ACHN (cell line): ENCODE results near the gene BIRC6.
"Not testable (repeated sequence)": the region's sequence is repeated elsewhere in the genome, so short reads cannot be mapped to it uniquely, and the experiment has no call there.

Experiments
- DNase-seq: peaks from one replicate; pipeline ENCODE4 v3.0.0-alpha.2; 2015
- in situ Hi-C: cut with HindIII; loops from 2 replicates; pipeline ENCODE4 v1.10.0; 2017; ENCODE audit warnings: low sequenced_read_pairs, low pct_ligation_motif_present, low pct_unique_long_range_greater_than_20kb

Gene BIRC6

DNA sequence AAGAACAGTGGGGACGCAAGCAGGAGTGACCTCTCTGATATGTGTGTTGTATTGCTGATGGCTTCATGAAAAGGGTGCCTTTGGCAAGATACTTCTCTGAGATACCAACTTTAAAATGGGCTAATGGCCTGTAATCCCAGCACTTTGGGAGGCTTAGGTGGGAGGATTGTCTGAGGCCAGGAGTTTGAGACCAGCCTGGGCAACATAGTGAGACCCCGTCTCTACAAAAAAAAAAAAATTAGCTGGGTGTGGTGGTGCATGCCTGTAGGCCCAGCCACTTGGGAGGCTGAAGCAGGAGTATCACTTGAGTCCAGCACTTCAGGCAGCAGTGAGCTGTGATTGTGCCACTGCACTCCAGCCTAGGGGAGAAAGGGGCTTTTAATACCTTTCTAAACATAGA lies 9.8 kb downstream of the BIRC6 start:
- in situ Hi-C loops = no loop called here
- DNase-seq = no peak

DNA sequence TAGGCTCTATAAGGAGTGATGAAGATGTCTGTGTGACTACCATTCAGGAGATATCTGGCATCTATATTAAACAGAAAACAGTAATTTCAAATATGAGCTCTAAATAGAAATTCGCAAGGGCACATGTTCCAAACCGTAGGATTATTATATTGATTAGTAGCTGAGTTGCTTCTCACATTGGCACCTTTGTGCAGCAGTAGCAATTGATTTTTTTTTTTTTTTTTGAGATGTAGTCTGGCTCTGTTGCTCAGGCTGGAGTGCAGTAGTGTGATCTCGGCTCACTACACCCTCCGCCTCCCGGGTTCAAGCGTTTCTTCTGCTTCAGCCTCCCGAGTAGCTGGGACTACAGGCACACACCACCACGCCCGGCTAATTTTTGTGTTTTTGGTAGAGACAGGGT lies 12.4 kb downstream of the BIRC6 start:
- no peak for DNase-seq
- in situ Hi-C loops = no loop called here

GRCh38 chr2:32370942-32371341 lies 14.1 kb downstream of the BIRC6 start:
- DNase-seq, in situ Hi-C loops: not testable (repeated sequence)

DNA sequence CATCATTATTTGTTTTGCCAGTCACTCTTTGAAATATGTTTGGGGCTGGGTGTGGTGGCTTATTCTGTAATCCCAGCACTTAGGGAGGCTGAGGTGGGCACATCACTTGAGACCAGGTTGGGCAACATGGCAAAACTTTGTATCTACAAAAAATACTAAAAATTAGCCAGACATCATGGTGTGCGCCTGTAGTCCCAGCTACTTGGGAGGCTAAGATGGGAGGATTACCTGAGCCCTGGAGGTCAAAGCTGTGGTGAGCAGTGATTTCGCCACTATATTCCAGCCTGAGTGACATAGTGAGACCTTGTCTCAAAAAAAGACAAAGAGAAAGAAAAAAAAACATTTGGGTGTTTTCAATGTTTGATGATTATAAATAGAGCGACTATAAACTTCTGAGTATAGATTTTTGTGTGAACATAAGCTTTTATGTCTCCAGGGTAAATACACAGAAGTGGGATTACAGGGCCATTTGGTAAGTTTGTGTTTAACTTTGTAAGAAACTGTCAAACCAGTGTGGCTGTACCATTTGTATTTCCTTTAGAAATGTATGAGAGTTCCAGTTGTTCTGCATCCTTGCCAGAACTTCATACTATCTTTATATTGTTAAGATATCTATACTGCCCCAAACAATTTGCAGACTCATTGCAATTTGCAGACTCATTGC lies 15.8 kb downstream of the BIRC6 start:
- no peak for DNase-seq
- in situ Hi-C loops = no loop called here

- in situ Hi-C loops = no loop called here
- DNase-seq = no peak
Measured at GRCh38 chr2:32375228-32375892, 18.5 kb downstream of the BIRC6 start.

DNA sequence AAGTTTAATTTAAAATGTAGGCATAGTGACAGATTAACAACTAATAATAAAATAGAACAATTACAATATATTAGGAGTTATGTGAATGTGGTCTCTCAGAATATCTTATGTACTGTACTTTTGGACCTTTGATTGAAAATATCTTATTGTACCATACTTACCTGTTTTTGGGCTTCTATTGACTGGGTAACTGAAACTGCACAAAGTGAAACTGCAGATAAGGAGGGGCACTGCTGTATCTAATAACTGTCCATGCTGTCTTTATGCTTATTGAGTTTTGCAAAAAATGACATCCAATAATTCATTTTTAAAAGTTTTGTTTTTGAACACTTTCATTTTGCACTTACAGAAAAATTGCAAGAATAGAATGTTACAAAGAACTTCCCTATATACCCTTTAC lies 19.9 kb downstream of the BIRC6 start:
- DNase-seq = no peak

GRCh38 chr2:32377928-32378327 lies 21.1 kb downstream of the BIRC6 start:
- in situ Hi-C loops = no loop called here
- no peak for DNase-seq

More for the DNA sequence above, 19.9 kb downstream of the BIRC6 start:
- in situ Hi-C loops = no loop called here

DNA sequence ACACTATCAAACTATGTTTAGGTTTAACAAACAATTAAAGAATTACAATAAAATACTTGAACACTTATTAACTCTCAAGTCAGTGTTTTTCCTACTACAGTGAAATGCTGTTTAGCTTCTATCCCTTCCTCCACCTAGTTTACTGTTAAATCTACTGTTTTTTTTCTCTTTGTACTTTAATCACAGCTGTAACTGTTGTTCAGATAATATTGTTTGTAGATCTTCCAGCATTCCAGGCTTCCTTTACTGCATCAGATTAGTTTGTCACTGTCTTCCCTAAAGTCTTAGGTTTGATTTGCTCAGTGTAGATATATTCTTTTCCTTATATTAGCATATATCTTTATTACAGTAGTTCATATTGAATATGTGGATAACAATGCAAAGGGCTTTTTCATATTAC lies 22.5 kb downstream of the BIRC6 start:
- in situ Hi-C loops = no loop called here
- DNase-seq = no peak

- DNase-seq = no peak
- in situ Hi-C loops = no loop called here
Measured at GRCh38 chr2:32383858-32384257, 27.0 kb downstream of the BIRC6 start.

- in situ Hi-C loops = no loop called here
- DNase-seq = no peak
Measured at GRCh38 chr2:32384529-32384928, 27.7 kb downstream of the BIRC6 start.

- no peak for DNase-seq
- in situ Hi-C loops = no loop called here
Measured at GRCh38 chr2:32386739-32387138, 29.9 kb downstream of the BIRC6 start.

DNA sequence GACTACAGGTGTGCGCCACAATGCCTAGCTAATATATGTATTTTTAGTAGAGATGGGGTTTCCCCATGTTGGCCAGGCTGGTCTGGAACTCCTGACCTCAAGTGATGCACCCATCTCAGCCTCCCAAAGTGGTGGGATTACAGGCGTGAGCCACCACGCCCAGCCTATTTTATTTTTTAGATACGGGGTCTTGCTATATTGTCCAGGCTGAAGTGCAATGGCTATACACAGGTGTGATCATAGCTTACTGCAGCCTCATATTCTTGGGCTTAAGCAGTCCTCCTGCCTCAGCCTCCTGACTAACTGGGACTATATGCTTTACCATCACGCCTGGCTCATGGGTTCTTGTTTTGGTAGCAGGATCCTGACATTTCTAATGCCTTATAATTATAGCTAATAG lies 42.4 kb downstream of the BIRC6 start:
- in situ Hi-C loops = no loop called here
- DNase-seq = no peak

DNA sequence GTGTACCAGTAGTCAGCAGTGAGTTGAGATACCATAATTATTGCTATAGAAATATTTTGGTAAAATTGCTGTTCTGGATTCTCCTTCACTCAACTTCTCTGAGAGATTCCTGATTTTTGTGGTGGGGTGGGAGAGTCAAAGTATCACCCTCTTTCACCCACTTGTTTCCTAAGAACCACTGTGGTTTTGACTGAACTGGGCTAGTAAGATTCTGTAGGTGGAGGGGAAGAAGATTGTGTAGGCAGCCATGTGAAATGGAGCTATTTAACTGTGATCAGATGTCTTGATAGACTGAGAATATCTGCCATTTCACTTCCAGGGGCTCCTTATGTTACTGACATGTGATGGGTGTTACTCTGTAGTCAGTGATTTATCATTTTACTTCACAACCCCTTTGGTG lies 45.3 kb downstream of the BIRC6 start:
- in situ Hi-C loops = no loop called here
- no peak for DNase-seq

DNA sequence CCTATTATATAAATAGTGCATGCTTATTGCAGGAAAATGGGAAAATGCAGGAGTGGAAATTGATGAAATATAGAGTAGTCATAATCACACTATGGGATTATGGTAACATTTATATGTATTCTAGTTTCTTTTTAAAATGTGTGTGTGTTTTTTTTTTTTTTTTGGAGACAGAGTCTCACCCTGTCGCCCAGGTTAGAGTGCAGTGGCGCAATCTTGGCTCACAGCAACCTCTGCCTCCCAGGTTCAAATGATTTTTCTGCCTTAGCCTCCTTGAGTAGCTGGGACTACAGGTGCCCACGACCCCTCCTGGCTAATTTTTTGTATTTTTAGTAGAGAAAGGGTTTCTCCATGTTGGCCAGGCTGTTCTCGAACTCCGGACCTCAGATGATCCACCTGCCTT lies 47.0 kb downstream of the BIRC6 start:
- DNase-seq = no peak
- in situ Hi-C loops = no loop called here

- no peak for DNase-seq
- in situ Hi-C loops = no loop called here
Measured at GRCh38 chr2:32404691-32405090, 47.9 kb downstream of the BIRC6 start.

DNA sequence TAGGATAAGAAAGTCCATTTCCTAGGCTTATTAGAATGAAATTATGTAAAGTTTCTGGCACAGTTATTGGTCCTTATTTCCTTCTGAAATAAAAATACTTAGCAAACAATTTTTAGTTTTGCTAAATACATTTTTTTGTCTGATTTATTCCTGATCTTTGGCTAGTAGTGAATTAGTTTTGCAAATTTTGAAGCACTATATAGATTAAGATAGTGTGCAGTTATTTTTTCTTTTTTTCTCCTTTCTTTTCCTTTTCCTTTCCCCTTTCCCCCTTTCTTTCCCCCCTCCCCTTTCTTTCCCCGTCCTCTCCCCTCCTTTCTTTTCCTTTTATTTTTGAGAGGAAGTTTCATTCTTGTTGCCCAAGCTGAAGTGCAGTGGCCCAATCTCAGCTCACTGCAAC lies 59.7 kb downstream of the BIRC6 start:
- no peak for DNase-seq
- in situ Hi-C loops = no loop called here

DNA sequence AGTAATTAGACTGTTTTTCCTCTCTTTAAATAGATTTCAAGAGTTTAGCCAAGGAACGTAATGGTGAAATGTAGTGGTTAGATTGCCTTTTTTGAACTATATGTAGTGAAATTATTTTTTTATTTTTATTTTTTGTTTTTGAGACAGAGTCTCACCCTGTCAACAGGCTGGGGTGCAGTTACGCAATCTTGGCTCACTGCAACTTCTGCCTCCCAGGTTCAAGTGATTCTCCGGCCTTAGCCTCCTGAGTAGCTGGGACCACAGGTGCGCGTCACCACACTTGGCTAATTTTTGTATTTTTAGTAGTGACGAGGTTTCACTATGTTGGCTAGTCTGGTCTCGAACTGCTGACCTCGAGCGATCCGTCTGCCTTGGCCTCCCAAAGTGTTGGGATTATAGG lies 60.8 kb downstream of the BIRC6 start:
- DNase-seq = no peak
- in situ Hi-C loops = no loop called here

- no peak for DNase-seq
- in situ Hi-C loops = no loop called here
Measured at GRCh38 chr2:32418778-32419177, 62.0 kb downstream of the BIRC6 start.

GRCh38 chr2:32422133-32422532 lies 65.3 kb downstream of the BIRC6 start:
- DNase-seq = no peak
- in situ Hi-C loops = no loop called here

DNA sequence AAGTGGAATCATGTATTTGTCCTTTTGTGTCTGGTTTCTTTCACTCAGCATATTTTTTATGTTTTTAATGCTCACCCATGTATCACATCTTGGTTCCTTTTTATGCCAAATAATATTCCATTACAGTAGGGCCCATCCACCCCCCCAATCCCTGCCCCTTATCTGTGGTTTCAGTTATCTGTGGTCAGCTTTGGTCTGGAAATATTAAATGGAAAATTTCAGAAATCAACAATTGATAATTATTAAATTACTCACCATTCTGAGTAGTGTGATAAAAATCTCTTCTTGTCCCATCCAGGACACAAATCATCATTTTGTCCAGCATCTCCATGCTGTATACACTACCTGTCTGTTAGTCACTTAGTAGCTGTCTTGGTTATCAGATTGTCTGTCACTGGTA lies 66.7 kb downstream of the BIRC6 start:
- in situ Hi-C loops = no loop called here
- no peak for DNase-seq
